Activated T-helper 1 cell treated with Interleukin-2 at 50 U/mL for 16 hours (primary cell): ENCODE measurements around the gene FAM181B.

ENCODE experiments used
- DNase-seq: peaks from one replicate; pipeline ENCODE4 v3.0.0-alpha.2; 2020; ENCODE audit warnings: low read depth

FAM181B gene, protein sequence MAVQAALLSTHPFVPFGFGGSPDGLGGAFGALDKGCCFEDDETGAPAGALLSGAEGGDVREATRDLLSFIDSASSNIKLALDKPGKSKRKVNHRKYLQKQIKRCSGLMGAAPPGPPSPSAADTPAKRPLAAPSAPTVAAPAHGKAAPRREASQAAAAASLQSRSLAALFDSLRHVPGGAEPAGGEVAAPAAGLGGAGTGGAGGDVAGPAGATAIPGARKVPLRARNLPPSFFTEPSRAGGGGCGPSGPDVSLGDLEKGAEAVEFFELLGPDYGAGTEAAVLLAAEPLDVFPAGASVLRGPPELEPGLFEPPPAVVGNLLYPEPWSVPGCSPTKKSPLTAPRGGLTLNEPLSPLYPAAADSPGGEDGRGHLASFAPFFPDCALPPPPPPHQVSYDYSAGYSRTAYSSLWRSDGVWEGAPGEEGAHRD

DNA sequence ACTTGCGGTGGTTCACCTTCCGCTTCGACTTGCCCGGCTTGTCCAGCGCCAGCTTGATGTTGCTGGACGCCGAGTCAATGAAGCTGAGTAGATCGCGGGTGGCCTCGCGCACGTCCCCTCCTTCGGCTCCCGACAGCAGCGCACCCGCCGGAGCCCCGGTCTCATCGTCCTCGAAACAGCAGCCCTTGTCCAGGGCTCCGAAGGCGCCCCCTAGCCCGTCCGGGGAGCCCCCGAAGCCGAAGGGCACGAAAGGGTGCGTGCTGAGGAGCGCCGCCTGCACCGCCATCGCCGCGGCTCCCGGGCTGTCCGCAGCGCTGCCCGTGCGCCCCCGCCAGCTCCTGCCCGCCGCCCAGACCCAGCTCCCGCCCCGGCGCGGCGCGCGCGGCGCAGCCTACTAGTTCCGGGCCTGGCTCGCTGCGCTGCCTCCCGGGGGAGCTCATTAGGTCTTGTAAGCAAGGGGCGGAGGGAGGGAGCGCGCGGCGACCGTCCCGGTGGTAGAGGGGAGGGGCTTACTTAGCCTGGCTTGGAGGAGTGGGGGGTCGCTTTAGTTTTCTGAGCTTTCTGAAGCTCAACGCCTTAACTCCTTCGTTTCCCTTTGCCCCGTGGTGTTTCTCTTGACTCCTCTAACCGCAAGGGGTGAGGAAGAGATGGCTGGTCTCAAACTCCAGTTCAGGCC is at the start of gene FAM181B:
Gene FAM181B, minus strand, starts transcription at position 421 of the 676 bp plus-strand sequence. Its CDS starts 135 bp downstream, at position 286.
- DNase-seq = no peak

DNA sequence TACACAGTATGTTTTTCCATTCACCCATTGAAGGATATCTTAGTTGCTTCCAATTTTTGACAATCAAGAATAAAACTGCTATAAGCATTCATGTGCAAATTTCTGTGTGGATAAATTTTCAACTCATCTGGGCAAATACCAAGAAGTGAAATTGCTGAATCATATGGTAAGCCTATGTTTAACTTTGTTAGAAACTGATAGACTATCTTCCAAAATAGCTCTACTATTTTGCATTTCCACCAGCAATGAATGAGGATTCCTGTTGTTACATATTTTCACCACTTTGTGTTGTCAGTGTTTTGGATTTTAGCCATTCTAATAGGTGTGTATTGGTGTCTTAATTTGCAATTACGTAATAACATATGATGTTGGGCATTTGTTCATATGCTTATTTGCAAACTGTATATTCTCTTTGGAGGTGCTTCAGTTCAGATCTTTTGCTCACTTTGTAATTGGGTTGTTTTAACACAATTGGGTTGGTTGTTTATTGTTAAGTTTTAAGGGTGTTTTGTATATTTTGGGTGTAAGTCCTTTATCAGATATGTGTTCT is 49.2 kb upstream of the FAM181B start:
- DNase-seq = no peak

DNA sequence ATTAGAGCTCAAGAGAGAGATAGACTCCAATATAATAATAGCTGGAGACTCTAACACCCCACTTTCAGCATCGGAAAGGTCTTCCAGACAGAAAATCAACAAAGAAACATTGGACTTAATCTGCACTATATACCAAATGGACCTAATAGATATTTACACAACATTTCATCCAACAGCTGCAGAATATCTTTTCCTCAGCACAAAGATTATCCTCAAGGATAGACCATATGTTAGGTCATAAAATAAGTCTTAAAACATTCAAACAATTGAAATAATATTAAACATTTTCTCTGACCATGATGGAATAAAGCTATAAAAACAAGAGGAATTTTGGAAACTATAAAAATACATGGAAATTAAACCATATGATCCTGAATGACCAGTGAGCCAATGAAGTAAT is 45.1 kb upstream of the FAM181B start:
- no peak for DNase-seq

DNA sequence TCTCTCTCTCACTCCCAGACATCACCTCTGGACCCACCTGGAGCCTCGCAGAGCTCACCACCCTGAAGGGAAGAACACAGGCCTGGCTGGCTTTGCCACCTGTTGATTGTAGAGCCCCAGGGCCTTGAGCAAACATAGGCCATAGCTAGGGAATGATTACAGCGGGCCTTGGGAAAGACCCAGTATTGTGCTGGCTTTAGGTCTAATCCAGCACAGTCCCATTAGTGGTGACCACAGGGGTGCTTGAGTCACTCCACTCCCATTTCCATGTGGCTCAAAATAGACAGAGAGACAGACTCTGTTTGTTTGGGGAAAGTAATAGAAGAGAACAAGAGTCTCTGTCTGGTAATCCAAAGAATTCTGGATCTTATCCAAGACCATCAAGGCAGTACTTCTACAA is 42.7 kb upstream of the FAM181B start:
- no peak for DNase-seq

DNA sequence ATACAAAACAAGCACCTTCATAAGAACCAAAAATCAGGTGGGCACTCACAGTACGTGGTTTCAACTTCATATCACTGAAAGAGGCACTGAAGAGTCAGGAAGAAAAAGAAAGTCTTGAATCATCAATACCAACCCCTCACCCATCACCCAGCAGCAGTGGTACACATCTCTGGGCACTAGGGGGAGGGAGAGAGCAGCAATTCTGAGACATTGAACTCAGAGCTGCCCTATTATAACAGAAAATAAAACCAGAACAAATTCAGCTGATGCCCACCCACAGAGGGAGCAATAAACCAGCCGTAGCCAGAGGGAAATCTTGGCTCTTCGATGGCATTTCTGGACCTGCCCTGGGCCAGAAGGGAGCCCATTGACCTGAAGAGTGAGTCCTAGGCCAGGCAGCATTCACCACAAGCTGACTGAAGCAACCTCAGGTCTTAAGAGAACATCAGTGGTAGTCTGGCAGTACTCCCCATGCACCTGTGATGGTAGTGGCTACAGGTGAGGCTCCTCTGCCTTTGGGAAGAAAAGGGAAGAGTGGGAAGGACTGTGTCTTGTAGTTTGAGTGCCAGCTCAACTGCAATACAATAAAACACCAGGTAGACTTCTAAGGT is 42.2 kb upstream of the FAM181B start:
- DNase-seq = no peak

DNA sequence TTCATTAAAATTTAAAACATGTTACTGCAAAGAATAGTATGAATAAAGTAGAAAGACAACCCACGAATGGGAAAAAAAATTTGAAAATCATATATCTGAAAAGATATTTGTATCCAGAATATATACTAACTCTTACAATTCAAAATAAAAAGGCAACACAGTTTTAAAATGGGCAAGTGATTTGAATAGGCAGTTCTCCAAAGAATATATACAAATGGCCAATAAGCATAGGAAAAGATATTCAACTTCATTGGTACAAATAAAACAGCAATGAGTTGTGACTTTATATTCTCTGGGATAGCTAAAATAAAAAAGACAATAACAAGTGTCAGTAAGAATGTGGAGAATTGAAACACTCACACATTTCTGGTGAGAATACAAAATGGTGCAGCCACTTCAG is 41.6 kb upstream of the FAM181B start:
- no peak for DNase-seq

DNA sequence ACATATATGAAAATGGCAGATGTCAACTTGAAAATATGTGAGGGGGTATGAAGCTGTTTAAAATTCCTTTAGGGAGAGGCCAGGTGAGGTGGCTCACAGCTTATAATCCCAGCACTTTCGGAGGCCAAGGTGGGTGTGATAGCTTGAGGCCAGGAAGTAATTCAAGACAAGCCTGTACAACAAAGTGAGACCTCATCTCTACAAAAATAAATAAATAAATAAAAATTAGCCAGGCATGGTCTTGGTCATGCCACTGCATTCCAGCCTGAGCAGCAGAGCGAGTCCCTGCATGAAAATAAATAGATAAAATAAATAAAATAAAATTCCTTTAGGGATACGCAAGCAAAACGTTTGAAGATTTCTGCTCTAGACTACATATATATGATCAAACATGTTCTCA is 38.1 kb upstream of the FAM181B start:
- DNase-seq = no peak

DNA sequence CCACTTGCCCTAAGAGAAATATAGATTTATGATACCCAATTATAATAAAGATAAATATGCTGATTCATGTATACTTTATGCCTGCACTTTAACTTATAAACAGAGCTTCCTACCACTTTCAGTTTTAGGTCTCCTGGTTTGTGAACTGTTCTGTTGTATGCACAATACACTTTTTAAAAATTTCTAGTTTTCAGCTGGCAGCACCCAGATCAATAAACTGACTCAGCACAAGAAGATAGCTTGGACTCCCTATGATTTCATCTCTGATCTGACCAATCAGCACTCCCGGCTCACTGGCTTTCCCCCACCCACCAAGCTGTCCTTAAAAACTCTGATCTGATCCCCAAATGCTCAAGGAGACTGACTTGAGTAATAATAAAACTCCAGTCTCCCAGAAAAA is 33.5 kb upstream of the FAM181B start:
- no peak for DNase-seq

DNA sequence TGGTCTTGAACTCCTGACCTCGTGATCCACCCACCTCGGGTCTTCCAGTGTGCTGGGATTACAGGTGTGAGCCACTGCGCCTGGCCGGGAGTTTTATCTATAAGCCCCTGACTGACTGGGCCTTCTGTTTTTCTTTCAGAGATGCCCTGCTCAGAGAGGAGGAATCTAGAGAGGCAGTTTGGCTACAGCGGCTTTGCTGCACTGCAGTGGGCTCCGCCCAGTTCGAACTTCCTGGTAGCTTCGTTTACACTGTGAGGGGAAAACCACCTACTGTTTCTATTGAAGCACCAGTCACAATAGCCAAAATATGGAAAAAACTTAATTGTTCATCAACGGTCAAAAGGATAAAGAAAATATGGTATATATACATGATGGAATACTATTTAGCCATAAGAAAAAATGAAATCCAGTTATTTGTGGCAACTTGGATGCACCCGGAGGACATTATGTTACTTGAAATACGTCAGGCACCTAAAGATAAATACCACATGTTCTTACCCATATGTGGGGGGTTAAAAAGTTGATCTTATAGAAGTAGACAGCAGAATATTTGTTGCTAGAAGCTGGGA is 31.9 kb upstream of the FAM181B start:
- DNase-seq = no peak

DNA sequence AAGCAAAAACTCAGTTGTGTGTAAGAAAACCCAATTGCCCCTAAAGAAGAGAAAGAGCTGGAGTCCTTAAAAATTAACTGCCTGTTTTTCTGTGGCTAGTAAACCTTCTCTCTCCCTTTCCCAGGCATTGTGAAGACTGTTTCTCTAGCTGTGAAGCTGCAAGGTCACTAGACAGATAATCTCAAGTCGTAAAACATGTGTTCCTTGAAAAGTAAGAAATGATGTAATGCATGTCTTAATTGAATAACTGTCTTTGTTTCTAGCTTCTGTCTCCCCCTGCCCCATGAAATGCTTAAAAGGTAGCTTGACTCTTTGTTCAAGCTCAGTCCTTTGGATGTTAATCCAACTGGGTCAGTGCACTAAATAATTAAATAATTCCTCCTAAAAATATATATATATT is 29.5 kb upstream of the FAM181B start:
- DNase-seq = no peak

DNA sequence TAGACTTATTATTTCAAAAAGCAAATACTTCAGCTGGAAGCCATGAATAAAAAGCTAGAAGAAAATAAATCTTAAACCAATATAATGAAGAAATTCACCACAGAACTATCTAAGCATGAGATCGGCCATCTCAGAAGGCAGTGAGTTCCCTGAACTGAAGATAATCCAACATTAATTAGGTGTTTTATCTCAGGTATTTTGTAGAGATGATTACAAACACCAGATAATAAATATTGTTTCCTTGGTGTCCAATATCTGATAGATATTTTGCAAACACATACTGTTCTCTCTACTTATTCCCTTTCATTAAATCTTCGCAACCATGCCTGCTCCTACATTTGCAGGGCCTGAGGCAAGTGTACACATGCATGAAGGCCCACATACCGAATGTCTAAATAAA is 26.0 kb upstream of the FAM181B start:
- no peak for DNase-seq

DNA sequence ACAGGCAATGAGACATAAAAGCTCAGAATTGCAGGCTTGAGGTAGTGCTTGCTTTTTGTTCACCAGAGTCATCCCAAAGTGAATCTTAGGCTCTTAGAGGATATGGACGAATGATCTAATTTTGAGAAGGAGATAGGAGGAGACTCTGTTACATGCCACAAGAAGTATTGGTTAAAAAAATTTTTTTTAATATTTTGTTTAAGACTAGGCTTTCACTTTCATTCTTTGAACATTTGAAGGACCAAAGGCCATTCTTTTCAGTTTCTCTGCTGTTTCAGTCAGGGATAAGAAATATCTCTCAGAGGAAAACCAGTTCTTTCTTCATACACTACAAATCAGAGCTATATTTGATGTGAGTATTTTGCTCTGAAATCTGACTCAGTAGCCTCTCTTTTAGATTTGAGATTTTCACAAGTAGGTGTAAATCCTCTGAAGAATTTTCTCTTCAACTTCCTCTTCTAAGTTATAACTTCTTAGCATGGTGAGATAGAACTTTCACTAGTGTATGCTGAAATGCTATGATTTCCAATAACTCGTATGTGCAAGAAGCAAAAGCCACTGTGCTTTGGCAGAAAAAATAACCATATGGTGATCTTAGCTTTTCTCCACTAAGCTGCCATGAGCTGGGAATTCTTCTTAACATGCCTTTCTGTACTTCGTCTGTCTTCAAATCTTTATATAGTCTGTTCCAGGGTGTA is 24.1 kb upstream of the FAM181B start:
- no peak for DNase-seq

DNA sequence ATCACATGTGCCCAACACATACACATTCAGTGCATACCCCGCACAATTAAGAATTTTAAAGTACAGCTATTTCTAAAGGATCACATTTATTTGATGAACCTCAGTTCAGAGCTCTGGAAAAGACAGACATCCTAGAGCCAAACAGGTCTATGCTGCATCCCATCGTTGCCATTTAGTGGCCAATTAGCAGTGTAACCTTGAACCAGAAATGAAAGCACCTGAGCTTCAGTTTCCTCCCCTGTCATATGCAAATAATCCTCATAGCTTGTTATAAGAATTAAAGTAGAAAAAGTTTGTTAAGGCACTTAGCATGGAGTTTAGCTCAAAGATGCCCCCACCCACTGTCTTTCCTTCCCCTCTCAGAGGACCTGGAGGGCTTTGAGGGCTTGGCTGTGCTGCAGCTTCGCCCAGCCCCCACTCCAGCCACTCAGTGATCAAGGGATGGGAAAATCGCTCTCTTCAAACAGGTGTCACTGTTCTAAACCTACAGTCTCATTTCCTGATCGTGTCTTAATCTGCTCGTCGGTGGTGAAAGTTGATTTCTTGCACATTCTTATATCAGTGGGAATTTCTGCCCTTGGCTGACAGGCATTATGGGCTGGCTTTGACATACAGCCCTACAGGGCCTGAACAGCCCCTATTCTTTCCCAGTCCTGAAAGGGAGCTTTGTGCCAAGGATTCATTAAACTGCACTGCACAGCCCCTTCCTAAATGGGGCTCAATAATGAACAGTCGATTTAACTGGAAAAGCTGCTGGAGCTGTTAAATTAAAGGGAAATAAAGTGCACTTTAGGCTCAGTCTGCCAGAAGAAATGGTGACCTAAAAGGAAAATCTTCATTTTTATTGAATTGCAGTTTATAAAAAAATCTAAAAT is 23.3 kb upstream of the FAM181B start:
- no peak for DNase-seq

DNA sequence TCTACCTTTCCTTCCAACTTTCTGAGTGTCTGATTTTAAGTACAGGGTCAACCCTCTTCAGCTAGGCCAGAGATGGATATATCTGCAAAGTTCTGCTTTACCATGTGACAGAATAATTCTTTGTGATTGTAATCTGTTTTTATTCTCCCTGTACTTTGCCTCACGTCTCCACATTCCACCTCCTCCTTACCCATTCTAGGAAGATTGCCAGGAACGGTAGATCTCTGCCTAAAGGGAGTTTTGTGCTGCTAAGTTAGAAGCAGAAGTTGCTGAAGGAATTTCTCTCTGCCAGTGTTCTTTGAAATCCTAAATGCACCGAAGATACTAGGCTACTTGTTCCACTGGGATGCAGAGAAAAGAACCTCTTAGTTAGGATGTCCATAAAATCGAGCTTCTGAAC is 20.7 kb upstream of the FAM181B start:
- DNase-seq = no peak

DNA sequence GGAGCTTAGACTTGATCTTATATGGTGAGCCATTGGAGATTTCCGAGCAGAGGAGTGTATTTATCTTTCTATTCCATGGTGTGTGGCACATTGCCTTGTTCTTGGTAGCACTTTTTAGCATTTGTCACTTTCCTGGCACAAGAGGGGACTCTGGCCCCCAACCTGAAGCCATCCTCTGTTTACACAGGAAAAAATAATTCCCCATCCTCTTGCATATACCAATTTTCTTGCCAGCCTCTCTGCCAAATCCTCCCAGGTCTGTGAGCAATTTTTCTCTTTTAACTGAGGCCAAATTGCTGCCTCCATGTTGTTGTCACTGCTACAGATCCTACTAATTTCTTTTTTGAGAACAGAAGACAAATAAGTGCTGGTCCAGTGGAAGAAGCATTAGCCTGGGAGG is 20.3 kb upstream of the FAM181B start:
- DNase-seq = no peak

DNA sequence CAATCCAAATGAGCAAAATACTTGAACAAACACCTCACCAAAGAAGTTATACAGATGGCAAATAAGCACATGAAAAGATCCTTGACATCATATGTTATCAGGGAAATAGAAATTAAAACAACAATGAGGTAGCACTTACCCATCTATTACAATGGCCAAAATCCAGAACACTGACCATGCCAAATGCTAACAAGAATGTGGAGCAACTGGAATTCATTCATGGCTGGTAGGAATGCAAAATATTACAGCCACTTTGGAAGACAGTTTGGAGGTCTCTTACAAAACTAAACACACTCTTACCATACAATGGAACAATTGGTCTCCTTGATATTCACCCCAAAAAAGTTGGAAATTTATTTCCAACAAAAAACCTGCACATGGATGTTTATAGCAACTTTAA is 19.1 kb upstream of the FAM181B start:
- DNase-seq = no peak

DNA sequence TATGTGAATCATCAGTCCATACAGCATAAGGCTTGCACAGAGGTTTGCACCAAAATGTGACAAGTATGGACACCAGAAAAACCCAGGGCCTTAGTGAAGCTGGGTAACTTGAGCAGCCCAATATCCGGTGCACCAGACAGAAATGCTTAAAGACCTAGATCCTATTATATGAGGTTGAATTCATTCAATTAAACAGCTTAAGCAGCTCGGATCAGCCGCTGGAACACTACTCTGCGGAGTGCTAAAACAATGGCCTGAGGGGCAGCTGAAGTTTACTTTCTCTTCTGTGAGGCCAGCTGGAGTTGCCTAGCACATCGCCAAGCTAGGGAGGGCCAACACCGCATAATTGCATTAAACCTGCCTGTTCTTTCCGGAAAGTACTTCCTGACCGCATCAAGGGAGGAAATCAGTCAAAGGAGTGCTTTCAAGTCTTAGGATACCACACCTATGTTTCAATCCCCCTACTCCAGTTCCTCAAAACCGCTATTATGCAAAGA is 17.0 kb upstream of the FAM181B start:
- no peak for DNase-seq

DNA sequence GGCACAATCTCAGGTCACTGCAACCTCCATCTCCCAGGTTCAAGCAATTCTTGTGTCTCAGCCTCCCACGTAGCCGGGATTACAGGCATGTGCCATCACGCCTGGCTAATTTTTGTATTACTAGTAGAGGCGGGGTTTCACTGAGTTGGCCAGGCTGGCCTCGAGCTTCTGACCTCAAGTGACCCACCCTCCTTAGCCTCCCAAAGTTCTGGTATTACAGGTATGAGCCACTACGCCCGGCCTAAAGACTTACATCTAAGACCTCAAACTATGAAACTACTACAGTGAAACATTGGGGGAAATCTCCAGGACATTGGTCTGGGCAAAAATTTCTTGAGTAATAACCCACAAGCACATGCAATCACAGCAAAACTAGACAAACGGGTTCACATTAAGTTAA is 13.8 kb upstream of the FAM181B start:
- DNase-seq = no peak

DNA sequence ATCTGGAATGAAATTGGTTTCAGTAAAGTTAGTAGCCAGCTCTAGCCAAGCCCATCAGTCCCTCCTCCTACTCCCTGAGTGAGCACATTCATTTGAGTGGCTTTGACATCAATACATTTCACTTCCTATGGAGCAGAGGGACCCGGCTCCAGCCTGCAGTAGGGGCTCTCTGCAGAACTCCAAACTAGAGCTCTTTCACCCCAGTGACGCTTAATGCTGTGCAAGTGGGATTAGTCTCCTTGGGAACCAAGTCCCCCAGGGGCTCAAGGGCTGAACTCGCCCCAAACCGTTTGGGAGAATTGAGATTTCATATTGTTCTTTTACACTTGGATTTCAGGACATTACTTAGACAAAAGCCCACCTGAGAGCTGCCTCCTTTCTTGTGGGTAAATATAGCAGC is 4.4 kb upstream of the FAM181B start:
- DNase-seq = no peak

DNA sequence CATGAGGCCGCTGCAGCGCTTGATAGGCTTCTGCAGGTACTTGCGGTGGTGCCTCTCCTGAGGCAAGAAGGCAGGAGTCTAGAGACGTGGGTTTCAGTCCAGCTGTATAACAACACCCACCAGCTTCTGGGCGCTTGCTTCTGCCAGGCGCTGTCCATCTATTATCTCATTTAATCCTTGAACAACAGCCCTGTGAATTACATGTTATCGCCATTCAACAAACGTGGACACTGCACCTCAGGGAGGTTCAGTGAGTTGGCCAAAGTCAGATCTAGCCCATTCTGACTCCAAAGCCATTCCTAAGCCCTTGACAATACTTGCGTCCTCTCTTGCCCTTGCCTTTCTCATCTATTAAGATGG is 436 bp upstream of the FAM181B start:
- no peak for DNase-seq
